A549 (cell line): ENCODE measurements around the gene TMEM255A. TPM values are rescaled to one million over a fixed set of nuclear protein-coding genes. Genes with fewer than 3 reads are reported as not detected.
A peak's percentile ranks its signal among the peaks of the same experiment; 100 is the strongest.

Experiments
- ATAC-seq, 2 experiments: fragments of 200-7000 bp in 1 of 2; fragments of >200 bp in 1 of 2; cut with Nextera tagmentation in 1 of 2; cut with Tn5 transposase in 1 of 2; 3 replicates each; pipeline versions ENCODE4 v1.8.0 to v1.9.1; 2018 to 2020; ENCODE audit warnings: mild to moderate bottlenecking in 1 of 2, moderate library complexity in 1 of 2
- CTCF ChIA-PET: fragments of 300-600 bp; sonication (Branson Sonifier 250); formaldehyde crosslinking; extraction: SDS; loops from one replicate; lab custom pipeline; 2021; ENCODE audit warnings: antibody characterized with exemption, inconsistent platforms; lab: Yijun Ruan, JAX
- POLR2A ChIA-PET: fragments of 350-600 bp; formaldehyde crosslinking; extraction: SDS; loops from one replicate; lab custom pipeline; 2021; ENCODE audit warnings: antibody characterized with exemption, inconsistent platforms; lab: Yijun Ruan, JAX
- DNase-seq, 2 experiments: peaks; one replicate each; pipeline versions ENCODE4 v3.0.0 to v3.0.0-alpha.2; 2011 to 2016; ENCODE audit warnings: low read depth in 1 of 2, low spot score in 1 of 2
- FAIRE-seq: peaks from 2 replicates; lab custom pipeline; 2011; peaks lifted over from hg19 to GRCh38; lab: Jason Lieb, UNC
- H3K27ac ChIP-seq, 2 experiments: fragments of >200 bp; sonication (Bioruptor Twin); formaldehyde crosslinking; 3 replicates each; pipeline ENCODE4 v1.5.1; 2016 to 2017
- H3K4me1 ChIP-seq: fragments of >200 bp; sonication (Bioruptor Twin); formaldehyde crosslinking; 3 replicates; pipeline ENCODE4 v1.6.1; 2016
- H3K4me2 ChIP-seq: fragments of >200 bp; sonication (Bioruptor Twin); formaldehyde crosslinking; 3 replicates; pipeline ENCODE4 v1.6.1; 2016
- H3K4me3 ChIP-seq: fragments of >200 bp; sonication (Bioruptor Twin); formaldehyde crosslinking; 3 replicates; pipeline ENCODE4 v1.5.1; 2016
- H3K9me3 ChIP-seq: fragments of >200 bp; sonication (Bioruptor Twin); formaldehyde crosslinking; 3 replicates; pipeline ENCODE4 v1.6.1; 2016
- ATOH8 ChIP-seq: fragments of 250-450 bp; sonication (Bioruptor Pico); IDR thresholded peaks from 2 replicates; pipeline ENCODE4 v1.5.0; 2020; ENCODE audit warnings: low read depth, mild to moderate bottlenecking, moderate library complexity
- BHLHE40 ChIP-seq: IDR thresholded peaks from 2 replicates; pipeline ENCODE4 v1.6.1; 2012; ENCODE audit warnings: low read depth, low read length, inconsistent platforms
- CBX2 ChIP-seq: fragments of 200-600 bp; sonication (generic); IDR thresholded peaks from 2 replicates; pipeline ENCODE4 v1.6.1; 2016; ENCODE audit warnings: low read depth, mild to moderate bottlenecking, borderline replicate concordance
- CBX8 ChIP-seq: fragments of 200-600 bp; sonication (generic); IDR thresholded peaks from 2 replicates; pipeline ENCODE4 v1.6.1; 2016
- CEBPB ChIP-seq, 2 experiments: fragments of >200 bp in 1 of 2; sonication (Bioruptor Twin) in 1 of 2; formaldehyde crosslinking in 1 of 2; IDR thresholded peaks; 2 replicates each; pipeline ENCODE4 v1.6.1; 2012 to 2016
- CHD2 ChIP-seq: fragments of 150-350 bp; IDR thresholded peaks from 2 replicates; pipeline ENCODE4 v1.6.1; 2014; ENCODE audit warnings: low read length; ENCODE audit not compliant: partially characterized antibody
- EHF ChIP-seq: fragments of 250-450 bp; sonication (Bioruptor Pico); IDR thresholded peaks from 2 replicates; pipeline ENCODE4 v1.5.0; 2020; ENCODE audit warnings: mild to moderate bottlenecking
- EHMT2 ChIP-seq: fragments of 200-600 bp; sonication (generic); IDR thresholded peaks from 2 replicates; pipeline ENCODE4 v1.6.1; 2016; ENCODE audit warnings: antibody characterized with exemption, low read depth, mild to moderate bottlenecking, moderate library complexity
- FOSB ChIP-seq: fragments of 250-450 bp; sonication (Bioruptor Pico); IDR thresholded peaks from 2 replicates; pipeline ENCODE4 v1.5.0; 2020; ENCODE audit warnings: mild to moderate bottlenecking, moderate library complexity
- HOXA7 ChIP-seq: fragments of 250-450 bp; sonication (Bioruptor Pico); IDR thresholded peaks from 2 replicates; pipeline ENCODE4 v1.5.0; 2020; ENCODE audit warnings: mild to moderate bottlenecking, moderate library complexity
- HOXB5 ChIP-seq: fragments of 250-450 bp; sonication (Bioruptor Pico); IDR thresholded peaks from 2 replicates; pipeline ENCODE4 v1.5.0; 2020; ENCODE audit warnings: mild to moderate bottlenecking, moderate library complexity
- MAFK ChIP-seq: fragments of 450-650 bp; IDR thresholded peaks from 2 replicates; pipeline ENCODE4 v1.6.1; 2014; ENCODE audit not compliant: partially characterized antibody
- MAX ChIP-seq: IDR thresholded peaks from 2 replicates; pipeline ENCODE4 v1.6.1; 2012
- PHF8 ChIP-seq: fragments of 200-600 bp; sonication (generic); IDR thresholded peaks from 2 replicates; pipeline ENCODE4 v1.6.1; 2016; ENCODE audit warnings: low read depth, mild to moderate bottlenecking, antibody characterized with exemption, moderate library complexity, borderline replicate concordance
- REST ChIP-seq: fragments of 200-600 bp; sonication (generic); IDR thresholded peaks from 2 replicates; pipeline ENCODE4 v1.6.1; 2016; ENCODE audit warnings: antibody characterized with exemption, mild to moderate bottlenecking, moderate library complexity
- RFX5 ChIP-seq: fragments of 450-650 bp; IDR thresholded peaks from 2 replicates; pipeline ENCODE4 v1.7.1; 2014; ENCODE audit warnings: antibody characterized with exemption, mild to moderate bottlenecking, moderate library complexity
- SMC3 ChIP-seq: fragments of >200 bp; sonication (Bioruptor Twin); formaldehyde crosslinking; IDR thresholded peaks from 3 replicates; pipeline ENCODE4 v1.6.1; 2018; ENCODE audit warnings: inconsistent platforms
- TFCP2L1 ChIP-seq: fragments of 250-450 bp; sonication (Bioruptor Pico); IDR thresholded peaks from 2 replicates; pipeline ENCODE4 v1.5.0; 2021; ENCODE audit warnings: mild to moderate bottlenecking
- USF2 ChIP-seq: fragments of 450-650 bp; IDR thresholded peaks from 2 replicates; pipeline ENCODE4 v1.6.1; 2014; ENCODE audit warnings: antibody characterized with exemption
- WGBS: methylation state at CpG from one replicate; pipeline ENCODE4 v1.1.6; 2017; ENCODE audit errors: missing lambda C conversion rate; 5-methylcytosine and 5-hydroxymethylcytosine counted together
- polyA plus RNA-seq, 4 experiments: library from polyadenylated mRNA; depleted of rRNA in 3 of 4; stranded (reverse); fragments of >200 nt; fragmentation: RNase III in 1 of 4; extraction: RNeasy Plus Mini Kit Qiagen cat#74134 plus additional on column Dnase treatment in 1 of 4; gene quantifications; 2 replicates in 3 of 4; 3 replicates in 1 of 4; pipeline ENCODE4 v1.2.3, GENCODE V29; 2011 to 2017

The TMEM255A gene
- polyA plus RNA-seq, 2 of the 4 experiments (the other 2 are of a cell fraction), result 0.03 to 0.16 TPM

- no peak overlapping the region for H3K27ac ChIP-seq
- H3K4me1 ChIP-seq, result no peaks in the 10 kb centered on the region
- peaks cover 6% of the 10 kb centered on the region; the same call in 1 of the 3 replicates for H3K9me3 ChIP-seq
- DNase-seq (no peak), ATAC-seq (no peak), FAIRE-seq (no peak)
- ChIA-PET POLR2A (no interaction called here), CTCF (no interaction called here)
- TF ChIP-seq MAFK, result no peak
- TF ChIP-seq CHD2, result no peak
- TF ChIP-seq BHLHE40, result no peak
- TF ChIP-seq REST, result no peak
- TF ChIP-seq PHF8, result no peak
- TF ChIP-seq TFCP2L1 (CRISPR knock-in tag), result no peak
- no peak for TF ChIP-seq HOXB5 (CRISPR knock-in tag)
- TF ChIP-seq EHF, result no peak
- no peak for TF ChIP-seq HOXA7
- no peak for TF ChIP-seq CEBPB (IDR thresholded peaks at IDR 0.05)
- TF ChIP-seq EHMT2, result no peak
- no peak for TF ChIP-seq FOSB (CRISPR knock-in tag)
- no peak overlapping the region for H3K4me2 ChIP-seq
- WGBS, result 3% methylated on average over 2 of the region's 2 CpGs
- no peak overlapping the region for H3K4me3 ChIP-seq
Measured at GRCh38 chrX:120334151-120334550, 22.9 kb upstream of the TMEM255A start.

- FAIRE-seq, result no peak
- Histone ChIP-seq H3K27ac (no peak overlapping the region), H3K9me3 (peaks cover 6% of the 10 kb centered on the region; the same call in 1 of the 3 replicates), H3K4me3 (no peak overlapping the region)
- 28% methylated on average over 1 of the region's 1 CpG for WGBS
- no peak for TF ChIP-seq USF2
- no peak for TF ChIP-seq MAX
- no peak for TF ChIP-seq RFX5
- TF ChIP-seq, all 56 proteins: peak for 0
- ChIA-PET POLR2A (no interaction called here), CTCF (no interaction called here)
- H3K4me2 ChIP-seq, result no peak overlapping the region
- DNase-seq (no peak), ATAC-seq (no peak)
- no peaks in the 10 kb centered on the region for H3K4me1 ChIP-seq
Measured at GRCh38 chrX:120332394-120332793, 21.1 kb upstream of the TMEM255A start.

- DNase-seq (no peak), FAIRE-seq (peak; percentile 56), ATAC-seq (no peak)
- TF ChIP-seq CBX8 (no peak), SMC3 (no peak), CBX2 (no peak), HOXA7 (no peak), ATOH8 (CRISPR knock-in tag) (no peak)
- Histone ChIP-seq H3K4me3 (no peak overlapping the region), H3K4me2 (no peak overlapping the region), H3K27ac (no peak overlapping the region), H3K4me1 (no peaks in the 10 kb centered on the region), H3K9me3 (no peaks in the 10 kb centered on the region)
- CTCF ChIA-PET, result interaction anchor here (1.0 kb wide), 1 partner anchor 13 kb away, joined by 3 read pairs; no protein-coding TSS in a partner anchor
- POLR2A ChIA-PET, result no interaction called here
- 42% methylated on average over 2 of the region's 2 CpGs for WGBS
Measured at GRCh38 chrX:120331116-120331515, 19.9 kb upstream of the TMEM255A start.
